ENCODE measurements around the gene DERL3.

The DERL3 gene

GRCh38 chr22:23825246-23825905, 13.4 kb downstream of the DERL3 start:
- Histone ChIP-seq H3K9ac (no peak overlapping the region), H3K4me1 (no peaks in the 10 kb centered on the region)
- TF ChIP-seq, protein P1, sequence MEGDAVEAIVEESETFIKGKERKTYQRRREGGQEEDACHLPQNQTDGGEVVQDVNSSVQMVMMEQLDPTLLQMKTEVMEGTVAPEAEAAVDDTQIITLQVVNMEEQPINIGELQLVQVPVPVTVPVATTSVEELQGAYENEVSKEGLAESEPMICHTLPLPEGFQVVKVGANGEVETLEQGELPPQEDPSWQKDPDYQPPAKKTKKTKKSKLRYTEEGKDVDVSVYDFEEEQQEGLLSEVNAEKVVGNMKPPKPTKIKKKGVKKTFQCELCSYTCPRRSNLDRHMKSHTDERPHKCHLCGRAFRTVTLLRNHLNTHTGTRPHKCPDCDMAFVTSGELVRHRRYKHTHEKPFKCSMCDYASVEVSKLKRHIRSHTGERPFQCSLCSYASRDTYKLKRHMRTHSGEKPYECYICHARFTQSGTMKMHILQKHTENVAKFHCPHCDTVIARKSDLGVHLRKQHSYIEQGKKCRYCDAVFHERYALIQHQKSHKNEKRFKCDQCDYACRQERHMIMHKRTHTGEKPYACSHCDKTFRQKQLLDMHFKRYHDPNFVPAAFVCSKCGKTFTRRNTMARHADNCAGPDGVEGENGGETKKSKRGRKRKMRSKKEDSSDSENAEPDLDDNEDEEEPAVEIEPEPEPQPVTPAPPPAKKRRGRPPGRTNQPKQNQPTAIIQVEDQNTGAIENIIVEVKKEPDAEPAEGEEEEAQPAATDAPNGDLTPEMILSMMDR (IDR thresholded peaks at IDR 0.05) = no peak

GRCh38 chr22:23824476-23825245, 14.1 kb downstream of the DERL3 start:
- Histone ChIP-seq H3K9me3 (ENCODE audit: control insufficient read depth, low read length) (no peaks in the 10 kb centered on the region), H3K27me3 (ENCODE audit: control insufficient read depth, insufficient read depth, low read length) (no peaks in the 10 kb centered on the region), H3K4me3 (ENCODE audit: low read depth, low read length) (no peak overlapping the region), H3K36me3 (ENCODE audit: control insufficient read depth, insufficient read depth, low read length) (no peaks in the 10 kb centered on the region), H2AFZ (no peak overlapping the region), H3K27ac (no peak overlapping the region), H3K9ac (no peak overlapping the region), H3K4me2 (ENCODE audit: low read length) (no peak overlapping the region), H3K4me1 (no peaks in the 10 kb centered on the region), H3K79me2 (no peaks in the 10 kb centered on the region)
- TF ChIP-seq, protein P1 (IDR thresholded peaks at IDR 0.05) = no peak

More at GRCh38 chr22:23825246-23825905, 13.4 kb downstream of the DERL3 start:
- H2AFZ ChIP-seq = no peak overlapping the region
- H3K27me3 ChIP-seq (ENCODE audit: control insufficient read depth, insufficient read depth, low read length) = no peaks in the 10 kb centered on the region
- no peak overlapping the region for H3K4me2 ChIP-seq (ENCODE audit: low read length)
- H3K27ac ChIP-seq = no peak overlapping the region
- H3K79me2 ChIP-seq = no peaks in the 10 kb centered on the region
- no peak overlapping the region for H3K4me3 ChIP-seq (ENCODE audit: low read depth, low read length)
- H3K9me3 ChIP-seq (ENCODE audit: control insufficient read depth, low read length) = no peaks in the 10 kb centered on the region
- no peaks in the 10 kb centered on the region for H3K36me3 ChIP-seq (ENCODE audit: control insufficient read depth, insufficient read depth, low read length)

DNA sequence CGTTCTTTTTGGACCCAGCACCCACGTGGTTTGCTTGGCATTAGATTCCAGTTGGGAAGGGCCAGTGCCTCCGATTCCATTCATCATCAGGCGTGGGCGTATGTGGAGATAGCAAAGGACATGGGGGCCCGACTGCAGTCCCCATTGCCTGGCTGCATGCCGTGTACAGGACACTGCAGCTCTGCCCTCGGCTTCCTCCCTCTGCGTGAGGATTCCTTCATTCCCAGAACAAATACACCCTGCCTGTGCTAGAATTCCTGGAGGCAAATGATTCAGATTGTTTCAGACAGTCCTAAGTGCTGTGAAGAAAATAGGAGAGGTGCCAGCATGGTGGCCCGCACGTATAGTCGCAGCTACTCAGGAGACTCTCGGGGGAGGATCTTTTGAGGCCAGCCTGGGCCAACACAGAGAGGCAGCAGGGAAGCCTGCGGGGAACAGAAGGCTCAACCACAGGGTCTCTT, 15.4 kb downstream of the DERL3 start:
- H3K79me2 ChIP-seq = no peaks in the 10 kb centered on the region
- TF ChIP-seq, protein P1 (IDR thresholded peaks at IDR 0.05) = no peak
- H2AFZ ChIP-seq = no peak overlapping the region
- no peak overlapping the region for H3K4me3 ChIP-seq (ENCODE audit: low read depth, low read length)
- H3K4me1 ChIP-seq = no peaks in the 10 kb centered on the region
- no peak overlapping the region for H3K4me2 ChIP-seq (ENCODE audit: low read length)
- H3K27ac ChIP-seq = no peak overlapping the region
- no peak overlapping the region for H3K9ac ChIP-seq
- no peaks in the 10 kb centered on the region for H3K27me3 ChIP-seq (ENCODE audit: control insufficient read depth, insufficient read depth, low read length)
- no peaks in the 10 kb centered on the region for H3K36me3 ChIP-seq (ENCODE audit: control insufficient read depth, insufficient read depth, low read length)
- H3K9me3 ChIP-seq (ENCODE audit: control insufficient read depth, low read length) = no peaks in the 10 kb centered on the region

DNA sequence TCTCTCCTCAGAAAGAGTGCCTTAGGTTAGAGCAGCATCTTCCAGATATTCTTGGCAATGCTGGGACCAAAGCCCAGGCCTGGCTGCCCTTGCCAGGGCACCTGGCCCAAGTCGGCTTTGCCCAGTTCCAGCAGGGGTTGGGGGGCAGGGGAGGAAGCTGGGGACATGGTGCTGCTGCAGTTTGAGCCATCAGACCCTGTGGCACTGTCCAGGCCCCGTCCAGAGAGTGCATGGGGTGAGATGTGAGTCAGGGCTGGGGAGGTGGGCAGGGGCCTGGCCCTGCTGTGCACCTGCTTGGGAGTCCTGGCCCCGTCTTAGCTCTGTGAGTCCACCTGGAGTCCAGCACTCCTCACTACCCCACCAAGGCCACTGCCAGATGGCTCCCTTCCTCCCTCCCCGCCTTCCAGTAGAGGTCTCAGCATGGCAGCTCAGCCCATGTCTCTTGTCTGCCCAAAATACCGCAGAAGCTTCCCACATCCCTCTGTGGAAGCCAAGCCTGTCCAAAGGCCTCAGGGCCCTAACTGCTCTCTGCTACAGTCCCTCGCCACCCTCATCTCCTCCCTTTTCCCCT, 16.6 kb downstream of the DERL3 start:
- no peaks in the 10 kb centered on the region for H3K9me3 ChIP-seq (ENCODE audit: control insufficient read depth, low read length)
- H3K4me1 ChIP-seq = no peaks in the 10 kb centered on the region
- no peaks in the 10 kb centered on the region for H3K36me3 ChIP-seq (ENCODE audit: control insufficient read depth, insufficient read depth, low read length)
- TF ChIP-seq, protein P1 (IDR thresholded peaks at IDR 0.05) = no peak
- H2AFZ ChIP-seq = no peak overlapping the region
- H3K79me2 ChIP-seq = no peaks in the 10 kb centered on the region
- H3K27me3 ChIP-seq (ENCODE audit: control insufficient read depth, insufficient read depth, low read length) = no peaks in the 10 kb centered on the region
- no peak overlapping the region for H3K9ac ChIP-seq
- no peak overlapping the region for H3K4me2 ChIP-seq (ENCODE audit: low read length)
- H3K4me3 ChIP-seq (ENCODE audit: low read depth, low read length) = no peak overlapping the region
- H3K27ac ChIP-seq = no peak overlapping the region

Measured in parathyroid adenoma (tissue), 2 donors.